ENCODE measurements around the gene CTRB2. TPM values are rescaled to one million over a fixed set of nuclear protein-coding genes. Genes with fewer than 3 reads are reported as not detected.

The CTRB2 gene
- total RNA-seq, 1 donor from 2014 or later: not detected

- DNase-seq: no peak
Observed at GRCh38 chr16:75169899-75170405, 37.0 kb downstream of the CTRB2 start.

GRCh38 chr16:75160386-75160785 lies 46.6 kb downstream of the CTRB2 start:
- no peak for DNase-seq

Other genes starting within 250 kb of the CTRB2 start
- 18.7 TPM for gene WDR59, start 222.0 kb downstream of the CTRB2 start, total RNA-seq
- 19.5 TPM for gene ZNRF1, start 208.1 kb downstream of the CTRB2 start, total RNA-seq
- gene LDHD, start 90.4 kb downstream of the CTRB2 start, total RNA-seq: 0.31 TPM
- 64.4 TPM for gene ZFP1, start 58.6 kb downstream of the CTRB2 start, total RNA-seq
- gene CTRB1, start 11.8 kb upstream of the CTRB2 start, total RNA-seq: not detected
- 15.4 TPM for gene BCAR1, start 44.5 kb upstream of the CTRB2 start, total RNA-seq
- gene CFDP1, start 226.3 kb upstream of the CTRB2 start, total RNA-seq: 37.3 TPM

All from occipital lobe (tissue), 2 donors.